RWPE1 (cell line): ENCODE data around the gene NUAK2.

Source experiments
- CTCF ChIA-PET: fragments of 350-600 bp; sonication (Branson Sonifier 250); formaldehyde crosslinking; extraction: SDS; loops from one replicate; lab custom pipeline; 2021; lab: Yijun Ruan, JAX
- POLR2A ChIA-PET: fragments of 400-600 bp; formaldehyde crosslinking; extraction: SDS; loops from one replicate; lab custom pipeline; 2020; ENCODE audit warnings: antibody characterized with exemption; ENCODE audit not compliant: low non-redundant PET; lab: Yijun Ruan, JAX
- DNase-seq: peaks from one replicate; pipeline ENCODE4 v3.0.0; 2012; ENCODE audit warnings: low spot score
- H3K27ac ChIP-seq: fragments of 450-650 bp; 2 replicates; pipeline ENCODE4 v1.5.1; 2017
- CTCF ChIP-seq: fragments of 450-650 bp; conservative IDR thresholded peaks from 2 replicates; pipeline ENCODE4 v1.5.1; 2017; ENCODE audit warnings: low read depth, mild to moderate bottlenecking

Gene NUAK2

GRCh38 chr1:205255941-205256780 is 65.4 kb downstream of the NUAK2 start:
- peak; percentile 88 for DNase-seq
- ChIA-PET POLR2A (interaction anchor here (1.0 kb wide), 1 partner anchor 26 kb away, joined by 3 read pairs; no protein-coding TSS in a partner anchor), CTCF (interaction anchor here (0.6 to 7.6 kb wide), 73 partner anchors 9 to 452 kb away, joined by 3 to 166 read pairs (median 4); partner anchors contain the start of genes RBBP5 and TMCC2)
- TF ChIP-seq CTCF: peak; percentile 94
- H3K27ac ChIP-seq: peak overlapping the region; percentile 51
